Stimulated activated effector memory CD8-positive, alpha-beta T cell treated with anti-CD3 and anti-CD28 coated beads, Interleukin-12 subunit alpha, Interleukin-12 subunit beta, amount 100 ng/mL, for 72 hours (primary cell): ENCODE results near the gene FRY.

Experiments
- ATAC-seq: fragments of 150-1000 bp; cut with Tn5 transposase; 2 replicates; pipeline ENCODE4 v1.10.0; 2021
- DNase-seq, 2 donors: peaks; one replicate each; pipeline ENCODE4 v3.0.0; 2021 to 2022; ENCODE audit warnings: low spot score in 2 of 2
- H3K27ac Mint-ChIP-seq: one replicate; pipeline ENCODE4 v1.8.0; 2022; ENCODE audit warnings: mild to moderate bottlenecking, mixed read lengths
- H3K36me3 Mint-ChIP-seq: one replicate; pipeline ENCODE4 v1.8.0; 2022; ENCODE audit warnings: mild to moderate bottlenecking, mixed read lengths
- H3K4me1 Mint-ChIP-seq: one replicate; pipeline ENCODE4 v1.8.0; 2022; ENCODE audit warnings: mixed read lengths
- H3K4me3 Mint-ChIP-seq: one replicate; pipeline ENCODE4 v1.8.0; 2022; ENCODE audit warnings: mild to moderate bottlenecking, mixed read lengths
- H3K9me3 Mint-ChIP-seq: one replicate; pipeline ENCODE4 v1.8.0; 2022; ENCODE audit warnings: mixed read lengths

Gene FRY

GRCh38 chr13:32073180-32073864, 41.7 kb downstream of the FRY start:
- H3K36me3 Mint-ChIP-seq, result no peaks in the 10 kb centered on the region
- H3K4me1 Mint-ChIP-seq, result no peaks in the 10 kb centered on the region
- no peak for ATAC-seq
- H3K4me3 Mint-ChIP-seq, result no peak overlapping the region
- DNase-seq, result no peak
- no peaks in the 10 kb centered on the region for H3K9me3 Mint-ChIP-seq
- no peak overlapping the region for H3K27ac Mint-ChIP-seq

- H3K9me3 Mint-ChIP-seq, result no peaks in the 10 kb centered on the region
Measured at GRCh38 chr13:32075170-32075851, 43.7 kb downstream of the FRY start.

GRCh38 chr13:32079587-32079986, 48.0 kb downstream of the FRY start:
- H3K4me1 Mint-ChIP-seq, result no peaks in the 10 kb centered on the region
- DNase-seq (no peak), ATAC-seq (no peak)
- H3K4me3 Mint-ChIP-seq, result no peak overlapping the region
- H3K27ac Mint-ChIP-seq, result no peak overlapping the region
- H3K9me3 Mint-ChIP-seq, result no peaks in the 10 kb centered on the region
- H3K36me3 Mint-ChIP-seq, result no peaks in the 10 kb centered on the region

More at GRCh38 chr13:32075170-32075851, 43.7 kb downstream of the FRY start:
- no peaks in the 10 kb centered on the region for H3K36me3 Mint-ChIP-seq
- no peak overlapping the region for H3K27ac Mint-ChIP-seq
- no peak for ATAC-seq
- no peaks in the 10 kb centered on the region for H3K4me1 Mint-ChIP-seq
- no peak overlapping the region for H3K4me3 Mint-ChIP-seq
- no peak for DNase-seq

- peak; percentile 34 for ATAC-seq
- Mint-ChIP-seq H3K36me3 (no peaks in the 10 kb centered on the region), H3K9me3 (no peaks in the 10 kb centered on the region), H3K4me3 (no peak overlapping the region), H3K27ac (no peak overlapping the region), H3K4me1 (no peaks in the 10 kb centered on the region)
- no peak for DNase-seq
Measured at GRCh38 chr13:32080328-32080744, 48.8 kb downstream of the FRY start.

GRCh38 chr13:32081591-32081990, 50.0 kb downstream of the FRY start:
- Mint-ChIP-seq H3K36me3 (no peaks in the 10 kb centered on the region), H3K9me3 (no peaks in the 10 kb centered on the region), H3K27ac (no peak overlapping the region), H3K4me3 (no peak overlapping the region), H3K4me1 (no peaks in the 10 kb centered on the region)
- ATAC-seq, result no peak
- no peak for DNase-seq

GRCh38 chr13:32086366-32086765, 54.8 kb downstream of the FRY start:
- Mint-ChIP-seq H3K4me3 (no peak overlapping the region), H3K9me3 (no peaks in the 10 kb centered on the region), H3K4me1 (no peaks in the 10 kb centered on the region), H3K27ac (no peak overlapping the region), H3K36me3 (no peaks in the 10 kb centered on the region)
- DNase-seq (no peak), ATAC-seq (no peak)

GRCh38 chr13:32086791-32087441, 55.3 kb downstream of the FRY start:
- ATAC-seq, result no peak
- Mint-ChIP-seq H3K36me3 (no peaks in the 10 kb centered on the region), H3K4me1 (no peaks in the 10 kb centered on the region), H3K4me3 (no peak overlapping the region), H3K27ac (no peak overlapping the region), H3K9me3 (no peaks in the 10 kb centered on the region)
- DNase-seq, result no peak

- Mint-ChIP-seq H3K4me3 (no peak overlapping the region), H3K9me3 (no peaks in the 10 kb centered on the region), H3K4me1 (no peaks in the 10 kb centered on the region), H3K27ac (no peak overlapping the region), H3K36me3 (no peaks in the 10 kb centered on the region)
- DNase-seq (no peak), ATAC-seq (no peak)
Measured at GRCh38 chr13:32087955-32088747, 56.6 kb downstream of the FRY start.

- ATAC-seq, result no peak
- no peak overlapping the region for H3K27ac Mint-ChIP-seq
- H3K4me1 Mint-ChIP-seq, result no peaks in the 10 kb centered on the region
- no peak overlapping the region for H3K4me3 Mint-ChIP-seq
- no peaks in the 10 kb centered on the region for H3K9me3 Mint-ChIP-seq
- no peaks in the 10 kb centered on the region for H3K36me3 Mint-ChIP-seq
- DNase-seq, result no peak
Measured at GRCh38 chr13:32092496-32092895, 60.9 kb downstream of the FRY start.

- no peak for DNase-seq
Measured at GRCh38 chr13:32093006-32093405, 61.4 kb downstream of the FRY start.

GRCh38 chr13:32098272-32098671, 66.7 kb downstream of the FRY start:
- Mint-ChIP-seq H3K36me3 (no peaks in the 10 kb centered on the region), H3K27ac (no peak overlapping the region), H3K4me3 (no peak overlapping the region), H3K9me3 (no peaks in the 10 kb centered on the region), H3K4me1 (no peaks in the 10 kb centered on the region)
- no peak for ATAC-seq
- DNase-seq, result no peak

More at GRCh38 chr13:32093006-32093405, 61.4 kb downstream of the FRY start:
- no peak for ATAC-seq
- H3K4me3 Mint-ChIP-seq, result no peak overlapping the region
- no peaks in the 10 kb centered on the region for H3K4me1 Mint-ChIP-seq
- H3K9me3 Mint-ChIP-seq, result no peaks in the 10 kb centered on the region
- no peaks in the 10 kb centered on the region for H3K36me3 Mint-ChIP-seq
- H3K27ac Mint-ChIP-seq, result no peak overlapping the region

- no peak for DNase-seq
- ATAC-seq, result no peak
- H3K9me3 Mint-ChIP-seq, result peaks cover 3% of the 10 kb centered on the region
- H3K36me3 Mint-ChIP-seq, result no peaks in the 10 kb centered on the region
- H3K27ac Mint-ChIP-seq, result no peak overlapping the region
- no peak overlapping the region for H3K4me3 Mint-ChIP-seq
- H3K4me1 Mint-ChIP-seq, result no peaks in the 10 kb centered on the region
Measured at GRCh38 chr13:32105653-32106313, 74.2 kb downstream of the FRY start.

- no peak overlapping the region for H3K4me3 Mint-ChIP-seq
- no peak overlapping the region for H3K27ac Mint-ChIP-seq
- H3K9me3 Mint-ChIP-seq, result peaks cover 3% of the 10 kb centered on the region
- ATAC-seq (no peak), DNase-seq (no peak)
- H3K36me3 Mint-ChIP-seq, result no peaks in the 10 kb centered on the region
- no peaks in the 10 kb centered on the region for H3K4me1 Mint-ChIP-seq
Measured at GRCh38 chr13:32107474-32107873, 75.9 kb downstream of the FRY start.

GRCh38 chr13:32107973-32108372, 76.4 kb downstream of the FRY start:
- Mint-ChIP-seq H3K4me3 (no peak overlapping the region), H3K4me1 (no peaks in the 10 kb centered on the region), H3K9me3 (peaks cover 3% of the 10 kb centered on the region), H3K27ac (no peak overlapping the region), H3K36me3 (no peaks in the 10 kb centered on the region)
- no peak for ATAC-seq
- DNase-seq, result no peak

- no peak overlapping the region for H3K4me3 Mint-ChIP-seq
- DNase-seq (no peak), ATAC-seq (no peak)
- no peak overlapping the region for H3K27ac Mint-ChIP-seq
- H3K4me1 Mint-ChIP-seq, result no peaks in the 10 kb centered on the region
- no peaks in the 10 kb centered on the region for H3K36me3 Mint-ChIP-seq
- H3K9me3 Mint-ChIP-seq, result no peaks in the 10 kb centered on the region
Measured at GRCh38 chr13:32113532-32113931, 82.0 kb downstream of the FRY start.
